Stimulated activated CD4-positive, alpha-beta T cell treated with anti-CD3 and anti-CD28 coated beads, TNF-alpha, amount 100 ng/mL, for 1 hour (primary cell): ENCODE results near the gene SMIM1.
A peak's percentile ranks its signal among the peaks of the same experiment; 100 is the strongest.

Experiments used
- DNase-seq, 3 donors: peaks; one replicate each; pipeline ENCODE4 v3.0.0-alpha.2; 2020; ENCODE audit warnings: low read depth in 3 of 3, low spot score in 1 of 3

Gene SMIM1

DNA sequence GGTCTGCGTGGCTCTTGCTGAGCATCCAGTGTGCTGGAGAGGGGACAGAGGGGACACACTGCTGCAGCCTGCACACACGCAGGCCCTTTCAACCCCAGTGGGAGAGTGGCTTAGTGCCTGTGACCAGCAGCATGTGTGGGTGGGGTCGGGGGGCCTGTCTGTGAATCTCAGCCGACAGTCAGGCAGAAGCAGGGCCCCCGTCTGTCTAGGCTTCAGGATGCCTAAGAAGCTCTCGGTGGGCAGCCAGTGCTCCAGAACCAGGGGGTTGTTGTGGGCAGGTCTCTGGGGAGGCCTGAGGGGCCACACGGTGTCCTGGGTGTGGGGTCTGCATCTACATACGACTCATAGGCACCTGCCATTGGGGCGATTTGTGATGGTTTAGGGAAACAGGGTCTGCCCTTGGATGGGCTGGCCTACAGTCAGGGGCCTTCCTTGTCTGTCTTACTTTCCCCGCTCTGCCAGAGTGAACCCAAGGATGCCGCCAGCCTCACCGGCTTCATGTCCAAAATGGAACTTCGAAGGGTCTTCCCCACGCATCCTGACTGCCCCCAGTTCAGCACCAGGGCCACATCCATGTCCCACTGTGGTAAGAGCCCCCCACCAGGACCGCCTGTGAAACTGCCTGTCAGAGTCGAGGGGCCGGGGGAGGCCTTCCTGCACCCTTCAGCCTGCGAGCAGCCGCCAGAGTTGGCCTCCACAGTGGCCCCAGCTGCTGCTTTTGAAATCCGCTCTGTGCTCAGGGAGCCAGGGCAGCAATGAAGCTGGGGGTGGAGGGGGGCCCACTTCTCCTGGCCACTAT is 18.7 kb upstream of the SMIM1 start:
- DNase-seq = no peak

DNA sequence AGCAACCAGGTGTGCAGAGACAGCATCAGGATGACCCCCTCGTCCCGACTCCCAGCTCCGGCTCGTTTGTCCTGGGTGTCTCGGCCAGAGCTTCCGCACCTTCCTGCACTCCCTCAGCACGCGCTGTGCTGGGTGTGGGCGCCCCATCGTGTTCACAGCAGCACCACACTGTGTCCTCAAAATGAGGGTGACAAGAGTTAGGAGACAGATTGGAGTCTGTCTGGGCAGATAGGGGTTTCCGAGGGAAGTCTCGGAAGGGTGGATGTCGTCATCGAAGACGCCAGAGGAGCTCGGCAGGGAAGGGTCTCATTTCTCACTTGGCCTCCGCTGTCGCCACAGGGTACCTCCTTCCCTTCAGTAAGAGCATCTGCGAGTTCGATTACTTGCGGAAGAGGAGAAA is 16.2 kb upstream of the SMIM1 start:
- DNase-seq = no peak

DNA sequence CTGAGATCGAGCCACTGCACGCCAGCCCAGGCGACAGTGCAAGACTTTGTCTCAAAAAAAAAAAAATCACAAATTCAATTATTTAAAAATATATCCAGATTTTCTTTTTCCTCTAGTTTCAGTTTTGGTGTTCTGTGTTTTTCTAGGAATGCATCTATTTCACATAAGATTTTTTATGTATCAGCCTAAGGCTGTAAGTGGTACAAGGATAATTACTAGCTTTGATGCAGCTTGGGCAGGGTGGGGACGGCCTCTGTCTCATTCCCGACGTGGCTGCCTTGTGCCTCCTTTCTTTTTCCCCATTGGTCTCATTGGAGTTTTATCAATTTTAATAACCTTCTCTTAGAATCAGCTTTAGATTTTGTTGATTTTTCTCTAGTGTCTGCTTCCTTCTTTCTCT is 13.4 kb upstream of the SMIM1 start:
- DNase-seq = no peak

DNA sequence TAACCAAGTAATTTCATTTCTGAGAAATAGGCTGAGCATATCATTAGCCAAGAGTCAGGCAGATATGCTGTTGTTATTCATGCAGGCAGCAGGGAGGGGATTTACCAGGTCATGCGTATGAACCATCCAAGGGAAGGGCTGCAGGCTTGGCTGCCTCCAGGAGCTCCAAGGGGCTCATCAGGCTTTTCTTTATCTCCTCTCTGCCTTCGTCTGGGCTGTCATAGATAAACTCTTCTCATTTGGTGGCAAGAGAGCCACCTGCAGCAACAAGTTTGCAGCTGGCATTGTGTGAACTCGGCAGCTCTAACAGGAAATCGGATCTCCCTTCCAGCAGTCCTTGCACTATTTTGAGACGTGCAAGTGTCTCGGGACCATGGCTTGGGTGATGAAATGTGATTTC is 12.8 kb upstream of the SMIM1 start:
- no peak for DNase-seq

DNA sequence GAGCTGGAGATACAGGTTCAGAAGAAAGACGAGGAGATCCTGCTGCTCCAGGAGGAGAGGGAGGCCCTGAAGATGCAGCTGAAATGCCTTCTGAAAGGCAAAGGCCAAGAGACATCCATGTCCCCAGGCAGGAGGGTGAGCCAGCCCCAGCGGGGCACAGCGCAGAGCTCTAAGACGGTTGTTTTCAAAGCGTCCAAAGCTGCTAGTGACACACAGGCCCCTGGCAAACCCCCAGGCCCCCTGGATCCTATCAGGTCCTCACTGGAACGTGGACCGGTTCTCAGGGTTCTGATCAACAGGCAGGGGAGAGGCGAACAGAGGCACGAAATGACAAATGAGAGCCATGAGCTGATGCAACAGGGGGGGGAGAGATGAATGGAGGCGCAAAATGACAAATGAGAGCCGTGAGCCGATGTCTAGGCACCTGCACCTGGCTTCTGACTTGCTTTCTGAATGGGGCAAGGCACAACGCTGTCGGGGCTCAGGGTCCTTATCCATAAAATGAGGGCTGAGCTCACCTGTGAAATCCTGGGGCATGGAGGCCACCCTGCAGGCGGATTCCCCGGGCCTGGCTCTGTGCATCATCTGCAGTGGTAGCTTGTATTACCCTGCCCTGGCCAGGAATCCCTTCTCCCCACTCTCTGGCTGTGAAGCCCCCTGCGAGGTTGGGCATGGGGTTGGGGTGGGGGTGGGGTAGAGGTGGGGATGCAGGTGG is 11.1 kb upstream of the SMIM1 start:
- no peak for DNase-seq

DNA sequence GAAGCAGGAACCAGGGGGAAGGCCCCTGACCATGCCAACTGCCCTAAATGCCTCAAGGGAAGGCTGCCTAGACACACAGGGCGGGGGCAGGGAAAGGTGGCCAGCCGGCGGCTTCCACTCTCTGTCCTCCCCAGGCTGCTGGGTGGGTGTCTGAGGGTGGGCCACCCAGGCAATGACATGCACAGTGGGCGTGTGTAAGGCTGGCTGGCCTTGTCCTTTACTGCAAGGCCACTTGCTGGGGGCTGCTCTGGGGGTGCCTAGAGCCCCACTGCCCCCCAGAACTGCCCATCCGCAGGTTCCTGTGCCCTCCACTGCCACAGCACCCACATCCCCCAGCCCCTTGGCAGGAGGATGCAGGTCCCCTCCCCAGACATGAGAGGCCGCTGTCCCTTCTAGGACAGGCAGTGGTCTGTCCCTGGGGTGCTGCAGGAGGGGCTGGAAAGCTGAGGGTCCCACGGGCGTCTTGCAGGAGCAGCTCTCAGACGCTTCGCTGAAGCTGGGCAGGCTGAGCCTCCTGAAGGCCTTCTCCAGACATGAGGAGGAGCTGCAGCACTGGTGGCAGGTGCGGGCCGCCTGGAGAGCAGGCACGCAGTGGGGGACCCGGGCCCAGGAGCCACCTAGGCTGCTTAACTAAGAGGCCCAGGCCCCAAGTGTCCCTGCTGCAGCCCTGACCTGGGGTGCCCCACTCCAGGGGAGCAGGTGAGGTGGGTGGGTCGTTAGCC is 10.2 kb upstream of the SMIM1 start:
- no peak for DNase-seq

DNA sequence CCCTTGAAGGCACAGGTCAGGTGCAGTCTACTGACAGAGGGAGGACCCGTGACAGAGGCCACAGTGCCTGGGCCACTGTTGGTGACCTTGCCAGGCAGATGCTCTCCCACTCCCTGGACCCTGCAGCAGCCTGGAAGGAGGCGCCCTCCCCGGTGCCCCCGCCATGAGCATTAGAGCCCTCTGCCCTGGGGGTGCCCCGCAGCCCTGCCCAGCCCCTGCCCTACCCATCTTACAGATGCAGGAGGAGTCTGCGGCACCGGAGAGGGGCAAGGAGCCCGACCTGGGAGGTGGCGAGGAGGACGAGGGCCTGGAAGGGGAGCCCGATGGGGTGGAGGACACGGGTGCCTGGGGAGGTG is 9.7 kb upstream of the SMIM1 start:
- no peak for DNase-seq

DNA sequence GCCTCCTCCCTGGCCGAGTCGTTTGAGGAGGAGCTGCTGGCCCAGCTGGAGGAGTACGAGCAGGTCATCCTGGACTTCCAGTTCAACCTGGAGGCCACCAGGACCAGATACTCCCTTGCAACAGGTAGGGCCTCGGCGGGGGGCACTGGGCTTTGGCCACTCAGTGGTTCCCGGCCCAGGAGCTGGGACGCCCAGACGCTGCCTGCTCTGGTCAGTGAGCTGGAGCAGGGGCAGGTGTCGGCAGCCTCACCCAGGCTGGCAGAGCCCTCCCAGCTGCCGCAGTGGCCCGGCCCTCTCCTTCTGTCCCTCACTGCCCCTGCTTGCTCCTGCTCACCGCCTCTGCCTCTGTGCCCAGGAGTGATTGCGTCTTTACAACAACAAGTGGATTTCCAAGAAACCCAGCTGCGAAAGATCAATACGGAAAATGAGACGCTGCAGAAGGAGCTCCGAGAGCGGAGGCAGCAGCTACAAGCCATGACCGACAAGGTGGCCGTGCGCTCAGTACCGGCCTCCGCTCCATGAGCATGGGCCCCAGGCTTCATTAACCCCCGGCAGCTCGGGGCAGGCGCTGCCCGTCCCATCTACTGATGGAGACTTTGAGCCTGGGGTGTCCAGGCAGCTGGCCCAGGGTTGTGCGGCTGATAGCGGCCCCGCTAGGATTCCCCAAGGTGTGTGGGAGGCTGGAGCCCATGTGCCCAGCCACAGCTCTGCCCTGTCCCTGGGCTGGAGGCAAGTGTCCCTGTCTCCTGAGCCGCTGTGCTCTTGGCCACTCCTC is 9.0 kb upstream of the SMIM1 start:
- DNase-seq = no peak

DNA sequence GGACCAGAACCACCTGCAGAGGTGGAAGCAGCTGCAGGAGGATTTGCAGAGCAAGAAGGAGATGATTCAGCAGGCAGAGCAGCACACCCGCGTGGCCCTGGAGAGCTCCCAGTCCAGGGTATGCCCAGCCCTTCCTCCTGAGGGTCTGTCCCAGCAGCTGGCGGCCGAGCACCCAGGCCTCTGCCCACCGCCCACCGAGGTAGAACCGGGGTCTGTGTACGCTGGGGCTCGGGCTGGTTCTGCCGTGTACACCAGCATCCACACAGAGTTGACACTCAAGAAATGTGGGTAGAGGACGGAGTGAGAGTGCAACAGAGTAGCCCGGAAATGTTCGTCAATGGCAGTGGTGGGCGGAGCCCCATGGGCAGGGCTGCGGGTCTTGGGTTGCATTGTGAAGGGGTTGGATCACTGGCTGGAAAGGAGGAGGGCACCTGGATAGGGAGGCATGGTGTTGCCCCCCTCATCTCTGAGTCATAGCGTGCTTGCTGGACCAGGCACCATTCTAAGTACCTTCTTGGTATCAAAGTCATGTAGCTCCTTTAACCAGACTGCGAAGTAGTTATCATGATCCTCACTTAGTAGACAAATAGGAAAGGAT is 5.1 kb upstream of the SMIM1 start:
- no peak for DNase-seq

DNA sequence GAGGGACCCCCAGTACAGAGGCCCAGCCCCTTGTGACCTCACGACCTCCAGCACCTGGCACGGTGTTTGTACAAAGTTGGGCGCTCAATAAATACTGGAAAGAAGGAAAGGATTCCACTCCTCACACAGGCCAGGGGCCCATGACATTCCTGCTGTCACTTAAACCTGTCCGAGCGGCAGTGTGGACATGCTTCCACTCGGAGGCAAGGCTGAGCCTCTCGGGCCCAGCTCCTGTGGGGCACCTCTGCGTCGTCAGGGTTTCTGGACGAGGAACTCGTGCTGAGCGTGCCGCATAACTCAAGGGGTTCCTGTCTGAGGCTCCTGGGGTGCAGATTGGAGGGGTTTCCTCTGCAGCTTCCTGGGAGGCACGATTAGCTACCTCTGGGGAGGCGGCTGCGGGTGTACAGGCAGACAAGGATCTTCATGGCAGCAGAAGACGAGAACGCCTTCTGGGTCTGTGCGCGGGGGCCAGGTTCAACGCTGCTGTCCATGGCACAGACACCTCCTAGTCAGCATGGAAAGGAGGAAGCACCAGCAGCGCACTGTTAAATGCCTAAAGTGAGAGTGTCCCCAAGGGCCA is 3.6 kb upstream of the SMIM1 start:
- no peak for DNase-seq

DNA sequence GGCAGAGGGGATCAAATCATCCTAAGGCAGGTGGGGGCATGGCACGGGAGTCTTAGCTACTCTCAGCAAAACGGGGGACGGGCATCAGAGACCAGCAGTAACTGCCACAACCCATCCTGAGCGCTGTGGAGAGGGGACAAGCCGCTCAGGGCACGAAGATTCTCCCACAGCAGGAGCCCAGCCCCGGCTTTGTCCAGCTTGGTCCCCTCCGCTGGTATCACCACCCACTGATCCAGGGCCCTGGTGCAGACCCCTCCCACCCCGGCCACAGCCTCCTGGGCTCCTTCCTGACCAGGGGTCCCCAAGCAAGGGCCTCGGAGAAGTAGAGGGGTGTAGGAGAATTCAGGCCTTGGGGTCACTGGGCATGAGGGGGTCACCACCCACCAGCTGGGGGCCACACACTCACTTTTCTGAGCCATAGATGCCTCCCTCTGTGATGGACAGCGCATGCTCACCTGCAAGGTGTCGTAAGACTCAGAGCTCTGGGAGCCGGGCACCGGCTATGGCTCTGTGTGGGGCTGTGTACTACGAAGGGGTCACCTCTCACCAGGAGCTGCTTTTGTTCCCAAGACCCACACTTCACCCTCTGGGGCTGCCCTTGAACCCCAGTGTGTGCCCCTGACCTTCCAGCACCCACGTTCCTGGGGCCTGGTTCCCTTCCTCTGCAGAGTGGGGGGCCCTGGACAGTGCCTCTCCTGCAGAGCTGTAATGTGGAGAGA is 2.3 kb upstream of the SMIM1 start:
- DNase-seq = no peak

DNA sequence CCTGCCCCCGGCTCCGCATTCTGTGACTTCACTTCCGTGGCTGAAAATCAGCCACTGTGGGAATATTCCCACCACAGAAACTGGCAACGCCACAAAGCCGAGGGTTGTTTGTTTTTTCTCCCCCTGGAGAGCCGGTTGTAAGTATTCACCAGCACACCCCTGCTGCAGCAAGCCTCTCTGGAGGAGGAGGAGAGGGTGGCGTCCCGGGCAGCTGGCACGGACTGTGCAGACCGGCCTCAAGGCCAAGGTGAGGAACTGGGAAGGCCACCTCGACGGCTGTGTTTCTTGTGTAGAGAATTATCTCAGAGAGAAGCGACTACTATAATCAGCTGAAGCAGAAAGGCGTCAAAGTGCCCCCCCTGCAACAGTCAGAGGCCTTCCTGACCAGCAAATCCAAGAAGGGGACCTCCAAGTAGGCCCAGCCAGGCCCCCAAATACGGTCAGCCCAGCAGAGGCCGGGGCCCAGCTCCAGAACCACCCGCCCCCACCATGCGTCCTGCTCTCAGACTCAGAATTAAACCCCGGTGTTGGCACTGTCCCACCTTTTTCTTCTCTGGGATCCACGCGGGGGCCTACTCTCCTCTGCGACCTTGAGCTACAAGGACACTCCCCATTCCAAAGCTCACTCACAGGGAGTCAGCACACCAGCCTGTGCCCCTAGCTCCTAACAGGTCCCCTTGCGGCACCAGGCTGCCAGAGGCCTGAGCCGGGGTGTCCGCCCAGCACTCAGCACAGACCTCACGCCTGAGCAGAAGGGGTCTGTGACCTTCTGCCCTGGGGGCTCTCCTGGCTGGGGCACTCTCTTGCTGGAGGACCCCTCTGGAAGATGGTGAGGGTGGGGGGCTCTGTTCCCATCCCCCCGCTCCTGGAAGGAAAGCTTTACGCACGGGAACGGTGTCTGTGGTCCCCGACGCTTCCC is 1.2 kb upstream of the SMIM1 start:
- no peak for DNase-seq

DNA sequence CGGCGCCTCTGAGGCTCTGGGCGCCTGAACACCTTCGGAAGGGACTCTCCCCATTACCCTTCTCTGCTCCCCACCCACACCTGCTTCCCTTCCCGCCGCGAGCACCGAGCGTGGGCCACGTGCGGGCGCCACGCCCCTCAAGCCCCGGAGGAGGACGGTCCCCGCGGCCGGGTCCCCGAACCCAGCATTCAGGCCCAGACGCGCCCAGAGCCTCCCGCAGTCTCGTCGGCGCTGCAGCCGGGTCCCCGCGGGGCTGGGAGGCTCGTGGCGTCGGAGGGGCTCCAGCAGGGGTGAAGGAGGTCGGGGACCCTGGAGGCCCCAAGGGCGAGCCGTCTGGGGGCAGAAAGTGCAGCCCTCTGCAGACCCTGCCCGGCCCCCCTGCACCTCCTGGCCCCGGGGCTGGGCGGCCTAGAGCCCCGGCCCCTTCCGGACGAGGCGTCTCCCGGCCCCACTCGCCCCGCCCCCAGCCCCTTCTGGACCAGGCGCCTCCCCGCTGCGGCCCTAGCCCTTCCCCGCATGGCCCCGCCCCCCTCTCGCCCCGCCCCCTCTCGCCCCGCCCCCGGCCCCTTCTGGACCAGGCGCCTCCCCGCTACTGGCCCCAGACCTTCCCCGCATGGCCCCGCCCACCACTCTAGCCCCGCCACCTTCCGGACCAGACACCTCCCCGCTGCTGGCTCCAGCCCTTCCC is 378 bp upstream of the SMIM1 start:
- DNase-seq = peak; percentile 72 to 76 (median 75)

DNA sequence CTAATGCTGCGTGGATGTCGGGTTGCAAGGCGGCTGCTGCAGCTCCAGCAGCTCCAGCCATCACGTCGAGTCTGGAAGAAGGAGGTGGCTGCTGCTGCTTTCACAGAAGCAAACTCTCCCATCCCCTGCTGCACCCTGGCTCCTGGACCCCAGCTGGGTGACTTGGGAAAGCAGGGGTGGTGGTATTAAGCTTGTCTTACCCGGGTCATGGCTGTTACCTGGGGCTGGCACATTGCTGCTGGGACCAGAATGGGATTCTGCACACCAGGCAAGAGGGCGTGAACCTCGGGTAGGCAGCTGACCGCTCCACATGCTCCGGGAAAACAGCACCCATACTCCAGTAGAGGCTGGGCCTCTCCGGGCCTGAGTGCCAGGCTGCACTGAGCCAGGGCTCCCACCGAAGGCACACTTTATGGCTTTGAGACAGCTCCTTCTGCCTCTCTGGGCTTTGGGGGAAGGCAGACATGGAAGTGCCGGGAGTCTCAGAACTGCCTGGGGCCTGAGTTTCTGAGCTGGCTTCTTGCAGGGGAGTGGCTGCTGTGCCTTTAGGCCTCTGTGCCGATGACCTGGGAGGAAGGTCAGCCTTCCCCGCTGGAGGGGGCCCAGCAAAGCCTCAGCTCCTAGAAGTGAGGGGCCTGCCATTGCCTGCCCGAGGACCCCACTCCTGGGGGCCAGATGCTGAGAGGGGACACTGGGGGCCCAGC is 1.2 kb downstream of the SMIM1 start:
- DNase-seq = no peak

DNA sequence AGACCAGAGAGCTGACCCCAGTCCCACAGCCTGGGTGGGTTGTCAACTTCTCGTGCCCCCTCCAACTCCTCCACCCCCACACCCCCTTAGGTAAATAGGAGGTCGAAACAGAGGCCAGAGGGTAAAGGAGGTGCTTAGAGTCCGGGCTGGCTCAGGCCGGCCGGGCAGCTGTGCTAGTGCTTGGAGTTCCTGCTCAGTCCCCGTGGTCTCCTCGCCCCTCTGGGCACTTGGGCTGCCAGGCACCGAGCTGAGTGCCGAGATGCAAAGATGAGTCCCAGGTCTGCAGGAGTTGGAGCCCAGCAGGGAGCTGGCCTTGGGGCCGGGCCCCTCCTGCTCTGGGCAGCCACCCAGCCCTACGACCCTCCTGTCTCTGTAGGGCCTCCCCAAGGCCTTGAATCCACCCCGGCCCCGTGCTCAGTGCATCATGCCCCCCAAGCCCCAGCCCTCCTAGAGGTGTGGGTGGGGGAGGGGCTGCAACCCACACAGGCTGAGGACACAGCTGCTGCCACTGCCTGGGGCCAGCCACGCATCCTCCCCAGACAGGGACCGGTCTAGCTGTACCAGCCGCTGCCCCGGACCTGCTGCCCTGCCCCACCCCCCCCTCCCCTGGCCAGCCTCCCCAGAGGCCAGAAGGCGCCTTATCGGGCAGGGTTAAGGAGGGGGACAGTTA is 1.9 kb downstream of the SMIM1 start:
- DNase-seq = no peak

DNA sequence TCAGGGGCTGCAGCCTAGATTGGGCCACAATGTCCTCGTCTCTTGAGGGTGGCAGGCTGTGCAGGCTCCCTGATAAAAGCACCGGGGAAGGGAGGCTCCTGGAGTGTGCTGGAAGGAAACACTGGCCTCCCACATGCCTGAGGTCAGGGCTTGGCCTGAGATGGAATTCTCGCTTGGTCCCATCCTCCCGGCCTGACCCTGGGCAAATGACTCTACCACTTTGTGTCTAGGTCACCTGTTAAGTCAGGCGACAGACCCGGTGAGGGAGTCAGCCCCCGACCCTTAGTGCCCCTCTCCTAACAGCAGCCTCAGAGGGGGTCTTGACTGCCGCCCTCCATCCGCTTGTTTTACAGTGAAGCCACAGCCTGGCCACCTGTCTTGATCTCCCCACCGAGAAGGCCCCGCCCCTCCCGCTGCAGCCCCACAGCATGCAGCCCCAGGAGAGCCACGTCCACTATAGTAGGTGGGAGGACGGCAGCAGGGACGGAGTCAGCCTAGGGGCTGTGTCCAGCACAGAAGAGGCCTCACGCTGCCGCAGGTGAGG is 2.5 kb downstream of the SMIM1 start:
- DNase-seq = no peak
